Measurements from ENCODE around the gene MRPS18B. TPM values are rescaled to one million over a fixed set of nuclear protein-coding genes. Genes with fewer than 3 reads are reported as not detected.

Gene MRPS18B
- total and polyA plus RNA-seq, 2 of the 13 experiments (the other 11 are each of a cell fraction or from before 2014, with no cell fraction given) = 125 to 131 TPM

- Histone ChIP-seq H3K27me3 (ENCODE audit: control insufficient read depth in 1 of 2, insufficient read depth in 2 of 2, low read length in 2 of 2) (no peaks in the 10 kb centered on the region), H3K79me2 (ENCODE audit: insufficient read depth, low read length) (no peaks in the 10 kb centered on the region), H2AFZ (ENCODE audit: low read length) (no peak overlapping the region), H3K27ac (ENCODE audit: extremely low read length, insufficient read depth, low read length) (no peak overlapping the region), H4K20me1 (ENCODE audit: insufficient read depth, low read length) (no peaks in the 10 kb centered on the region), H3K4me1 (ENCODE audit: insufficient read depth, low read length) (no peaks in the 10 kb centered on the region), H3K9me3 (ENCODE audit: low read length) (no peaks in the 10 kb centered on the region), H3K36me3 (replicated peaks in 1 of 2; ENCODE audit: control insufficient read depth in 1 of 2, insufficient read depth in 2 of 2, low read length in 2 of 2) (peaks cover 48 to 58% of the 10 kb centered on the region in 2 experiments), H3K4me2 (ENCODE audit: low read depth, low read length) (no peak overlapping the region), H3K4me3 (replicated peaks in 1 of 3; ENCODE audit: insufficient read depth in 1 of 3, low read depth in 2 of 3, low read length in 3 of 3) (no peak overlapping the region), H3K9ac (ENCODE audit: insufficient read depth, low read depth, low read length) (no peak overlapping the region)
- ChIA-PET CTCF (ENCODE audit: low intra/inter-chr PET ratio, low total read pairs) (no interaction called here), POLR2A (interaction anchor here (1.2 to 10.8 kb wide), 6 partner anchors 8 to 71 kb away, joined by 3 to 172 read pairs (median 4); partner anchors contain the start of genes ABCF1 and DHX16)
- DNase-seq (ENCODE audit: low spot score) = no peak
- 96% methylated on average over 37 of the region's 39 CpGs for WGBS (ENCODE audit: low lambda C conversion rate)
- peak; percentile 2 for ATAC-seq
- in situ Hi-C loops (cut with HindIII; ENCODE audit: extremely low pct_ligation_motif_present, low pct_unique_long_range_greater_than_20kb) (loop anchor here (5.0 kb wide), 1 partner anchor 120 kb away; no protein-coding TSS in a partner anchor), intact Hi-C loops (cut with micrococcal nuclease; ENCODE audit: unreplicated experiment) (no loop called here)
- no peak for FAIRE-seq
- no TSS peak for BruUV-seq (replicated peaks)
- TF ChIP-seq HNRNPLL (IDR thresholded peaks at IDR 0.05; ENCODE audit: low read depth, low read length, poor library complexity, severe bottlenecking) (peak; percentile 11), TRIM24 (CRISPR knock-in tag; IDR thresholded peaks at IDR 0.05) (no peak), RBM39 (IDR thresholded peaks at IDR 0.05; ENCODE audit: low read depth, low read length, poor library complexity, severe bottlenecking) (peak; percentile 41), PLSCR1 (CRISPR knock-in tag; IDR thresholded peaks at IDR 0.05; ENCODE audit: borderline replicate concordance) (no peak), ZNF816 (CRISPR knock-in tag; IDR thresholded peaks at IDR 0.05; ENCODE audit: borderline replicate concordance) (no peak), MXD1 (CRISPR knock-in tag; IDR thresholded peaks at IDR 0.05) (no peak), ZBTB7B (CRISPR knock-in tag; IDR thresholded peaks at IDR 0.05) (no peak), FIP1L1 (IDR thresholded peaks at IDR 0.05; ENCODE audit: borderline replicate concordance, insufficient read depth, low read depth, low read length) (no peak), POLR2A (IDR thresholded peaks at IDR 0.05; ENCODE audit: insufficient read depth in 1 of 2, low read depth in 2 of 2, low read length in 2 of 2) (peak; percentile 30 to 44; a peak in 3 of 4 replicates), THAP7 (CRISPR knock-in tag; IDR thresholded peaks at IDR 0.05) (no peak), NONO (IDR thresholded peaks at IDR 0.05) (no peak), NONO (CRISPR knock-in tag; conservative IDR thresholded peaks at IDR 0.05) (0 out of 2 replicates have a peak, but pooled peaks have one; percentile 24), E2F5 (CRISPR knock-in tag; conservative IDR thresholded peaks at IDR 0.05) (no peak), ZNF570 (CRISPR knock-in tag; IDR thresholded peaks at IDR 0.05; ENCODE audit: borderline replicate concordance) (no peak), ISX (CRISPR knock-in tag; conservative IDR thresholded peaks at IDR 0.05) (no peak), ZNF687 (CRISPR knock-in tag; IDR thresholded peaks at IDR 0.05) (peak; percentile 26; the same call in 1 of the 2 replicates)
These were observed 15.6 kb upstream of the MRPS18B start for GRCh38 chr6:30601815-30602641.

Measured in HepG2 (cell line).